NCI-H446 treated with DMSO at 0.1 percent for 48 hours (cell line): Measurements from ENCODE around the gene NKX2-8.
A peak's percentile ranks its signal among the peaks of the same experiment; 100 is the strongest.
"Not testable (repeated sequence)": the region's sequence is repeated elsewhere in the genome, so short reads cannot be mapped to it uniquely, and the experiment has no call there.

Experiments
- DNase-seq: peaks from one replicate; lab custom pipeline; 2025; lab: John Stamatoyannopoulos, UW

The NKX2-8 gene

DNA sequence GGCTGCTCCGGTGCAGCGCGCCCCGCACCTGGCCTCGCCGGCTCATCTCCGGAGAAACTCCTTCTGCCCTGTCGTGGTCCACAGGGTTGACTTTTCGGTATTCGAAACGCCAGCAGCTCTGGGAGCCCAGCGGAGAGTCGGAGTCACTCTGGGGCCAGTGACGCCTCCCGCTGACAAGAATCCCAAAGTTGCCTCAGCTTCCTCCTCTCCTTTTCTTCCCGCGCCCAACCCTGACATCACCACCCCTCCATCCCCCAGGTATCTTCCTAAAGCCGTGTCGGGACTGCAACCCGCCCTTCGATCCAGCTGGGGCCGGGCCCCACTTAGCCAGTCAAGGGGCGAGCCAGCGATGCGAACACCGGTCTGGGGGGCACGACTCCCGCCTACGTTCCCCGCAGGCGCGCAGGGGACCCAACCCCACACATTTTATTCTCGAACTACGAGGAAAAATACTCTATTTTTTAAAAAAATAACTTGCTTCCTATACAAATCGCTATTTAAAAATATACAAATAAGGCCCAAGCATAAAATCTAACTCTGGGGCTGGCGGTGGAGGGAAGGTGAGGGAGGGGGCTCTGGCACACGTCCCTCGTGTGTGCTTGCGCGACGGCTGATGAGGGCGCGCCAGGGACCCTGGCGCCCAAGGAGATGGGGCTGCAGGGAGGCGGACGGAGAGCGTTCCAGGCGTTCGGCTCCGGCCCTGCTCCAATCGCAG is 2.1 kb downstream of the NKX2-8 start:
- DNase-seq = no peak

DNA sequence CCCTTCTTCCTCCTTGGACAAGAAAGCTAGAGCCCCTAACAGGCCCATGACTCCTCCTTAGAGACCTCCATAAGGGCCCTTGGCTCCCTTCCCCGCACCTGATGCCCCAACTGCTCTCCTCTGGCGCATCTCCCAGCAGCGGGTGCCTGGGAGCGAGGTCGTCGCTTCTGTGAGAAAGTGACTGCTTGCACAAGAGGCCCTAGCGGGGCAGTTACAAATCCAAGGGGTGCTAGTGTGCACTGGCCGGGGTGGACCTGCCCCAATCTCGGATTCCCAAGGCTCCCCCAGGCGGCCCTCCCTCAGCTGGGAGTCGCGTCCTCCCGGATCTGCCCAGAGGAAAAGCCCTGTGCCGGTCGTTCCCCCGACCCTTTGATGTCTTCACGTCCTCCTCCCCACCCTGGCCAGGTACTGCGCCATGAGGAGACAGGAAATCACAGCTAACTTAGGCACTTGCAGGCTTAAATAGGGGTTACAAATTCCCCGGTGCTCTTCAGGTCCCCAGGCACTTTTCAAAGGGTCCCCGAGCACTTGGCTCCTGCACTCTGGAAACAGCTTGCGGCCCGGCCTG is 2.8 kb downstream of the NKX2-8 start:
- DNase-seq = no peak

DNA sequence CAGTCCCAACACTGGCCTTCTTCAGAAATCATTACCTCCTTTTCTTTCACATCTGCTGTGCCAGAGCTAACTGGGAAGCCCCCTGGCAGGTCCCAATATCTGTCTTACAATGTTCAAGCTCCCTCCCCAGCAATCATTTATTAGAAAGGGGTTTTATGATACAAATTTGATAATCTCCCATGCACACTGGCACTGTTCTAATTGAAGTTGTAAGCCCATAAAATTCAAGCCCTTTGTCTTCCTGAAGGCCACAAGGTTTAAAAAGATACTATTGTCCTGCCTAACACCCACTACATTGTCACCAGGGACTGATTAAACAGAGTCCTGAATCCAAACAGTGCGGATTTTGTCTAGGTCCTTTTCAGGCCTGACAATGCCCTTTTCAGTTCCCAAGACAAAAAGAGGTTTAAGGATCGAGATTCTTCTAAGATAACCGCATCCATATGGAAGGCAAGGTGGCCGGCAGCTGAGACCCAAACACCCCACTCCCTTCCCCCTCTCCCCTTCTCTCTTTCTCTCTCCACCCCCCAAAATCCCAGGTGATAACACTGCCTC is 3.3 kb downstream of the NKX2-8 start:
- DNase-seq = no peak

- DNase-seq = no peak
Observed at GRCh38 chr14:36570065-36570464, 12.3 kb downstream of the NKX2-8 start.

GRCh38 chr14:36556811-36557433 is 25.5 kb downstream of the NKX2-8 start:
- peak; percentile 40 for DNase-seq

GRCh38 chr14:36555998-36556743 is 26.2 kb downstream of the NKX2-8 start:
- no peak for DNase-seq

- peak; percentile 62 for DNase-seq
Observed at GRCh38 chr14:36553656-36554260, 28.7 kb downstream of the NKX2-8 start.

DNA sequence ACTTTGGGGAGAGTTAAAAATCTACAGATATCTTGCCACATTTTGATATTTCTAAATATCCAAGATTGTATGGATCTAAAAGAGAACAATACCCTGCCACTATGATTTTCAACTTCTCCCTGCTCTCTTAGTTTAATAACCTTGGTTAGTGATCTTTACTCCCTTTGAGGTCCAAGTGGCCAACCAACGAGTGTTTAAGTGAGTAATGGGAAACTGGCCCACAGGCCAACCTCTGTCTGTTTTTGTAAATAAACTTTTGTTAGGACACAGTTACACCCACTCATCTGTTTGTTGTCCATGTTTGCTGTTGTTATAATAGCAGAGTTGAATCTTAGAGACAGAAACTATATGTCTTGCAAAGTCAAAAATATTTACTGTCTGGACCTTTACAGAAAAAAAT is 31.5 kb downstream of the NKX2-8 start:
- no peak for DNase-seq

DNA sequence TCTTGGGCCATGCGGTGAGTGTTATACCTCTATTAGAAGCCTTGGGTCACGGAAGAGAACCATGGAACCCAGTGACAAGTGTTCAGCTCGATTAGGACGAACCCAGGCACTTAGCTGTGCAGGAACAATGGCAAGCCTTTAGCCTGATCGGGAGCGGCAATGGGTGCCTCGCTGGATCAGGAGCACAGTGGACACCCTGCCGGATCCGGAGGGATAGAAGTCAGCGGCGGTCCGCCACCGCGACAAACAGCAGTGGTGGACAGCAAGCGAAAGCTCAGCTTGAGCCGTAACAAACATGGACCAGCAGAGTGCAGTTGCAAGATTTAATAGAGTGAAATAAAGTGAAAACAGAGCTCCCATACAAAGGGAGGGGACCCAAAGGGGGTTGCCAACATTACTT is 38.1 kb downstream of the NKX2-8 start:
- DNase-seq = not testable (repeated sequence)

- no peak for DNase-seq
Observed at GRCh38 chr14:36538051-36538450, 44.4 kb downstream of the NKX2-8 start.
